Adipose tissue (tissue), 3 donors: ENCODE measurements around the gene ST3GAL5. TPM values are rescaled to one million over a fixed set of nuclear protein-coding genes. Genes with fewer than 3 reads are reported as not detected.

Source experiments
- H3K27ac ChIP-seq: one replicate; pipeline ENCODE4 v1.5.1; 2013; ENCODE audit warnings: low read depth, low read length
- WGBS, 3 donors: extraction: QIAGEN DNeasy Blood & Tissue Kit; methylation state at CpG; one replicate each; pipeline ENCODE4 v1.1.7; 2013; 5-methylcytosine and 5-hydroxymethylcytosine counted together
- polyA plus RNA-seq, 3 donors: library from polyadenylated mRNA; stranded (reverse); fragments of 200-250 nt; gene quantifications; one replicate each; pipeline ENCODE4 v1.2.3, GENCODE V29; 2013
- donor health status: healthy with polysubstance abuse.
- donor health status: Bipolar disorder and iron deficiency.
- donor health status: healthy.

ST3GAL5 gene
- polyA plus RNA-seq, 3 donors: 3.3 to 26.5 (median 24.7) TPM

DNA sequence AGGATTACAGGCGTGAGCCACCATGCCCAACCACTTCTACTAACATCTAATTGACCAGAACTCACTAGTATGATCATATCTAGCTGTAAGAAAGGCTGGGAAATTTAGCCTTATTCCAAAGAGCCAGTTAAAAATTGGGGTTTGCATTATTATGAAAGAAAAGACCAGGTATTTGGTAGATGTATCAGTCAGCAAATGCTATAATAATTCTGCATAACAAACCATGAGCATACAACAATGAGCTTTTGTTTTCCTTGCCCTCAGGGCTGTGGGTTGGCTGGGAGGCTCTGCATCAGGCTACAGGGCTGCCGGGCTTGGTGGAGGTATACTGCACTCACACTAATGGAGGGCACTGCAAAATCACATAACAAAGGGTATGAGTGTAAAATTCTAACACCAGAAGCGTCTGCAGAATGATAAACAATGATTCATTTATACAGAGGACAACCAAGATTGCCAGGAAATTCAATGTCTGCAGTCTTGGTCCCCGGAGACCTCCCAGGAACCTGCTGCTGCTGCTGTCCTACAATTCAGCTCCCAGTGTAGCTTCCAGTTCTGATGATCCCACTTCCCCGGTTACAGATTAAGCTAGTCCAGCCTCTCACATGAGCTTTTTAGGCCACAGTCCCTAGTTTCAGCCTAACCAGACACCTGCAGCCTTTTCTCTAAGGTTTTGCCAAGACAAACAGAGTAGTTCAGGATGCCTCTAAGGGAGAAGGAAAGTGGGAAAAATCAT lies 32.2 kb upstream of the ST3GAL5 start:
- H3K27ac ChIP-seq: no peak overlapping the region
- 52 to 62% (median 59%) methylated on average over 5 of the region's 5 CpGs for WGBS, 3 donors

DNA sequence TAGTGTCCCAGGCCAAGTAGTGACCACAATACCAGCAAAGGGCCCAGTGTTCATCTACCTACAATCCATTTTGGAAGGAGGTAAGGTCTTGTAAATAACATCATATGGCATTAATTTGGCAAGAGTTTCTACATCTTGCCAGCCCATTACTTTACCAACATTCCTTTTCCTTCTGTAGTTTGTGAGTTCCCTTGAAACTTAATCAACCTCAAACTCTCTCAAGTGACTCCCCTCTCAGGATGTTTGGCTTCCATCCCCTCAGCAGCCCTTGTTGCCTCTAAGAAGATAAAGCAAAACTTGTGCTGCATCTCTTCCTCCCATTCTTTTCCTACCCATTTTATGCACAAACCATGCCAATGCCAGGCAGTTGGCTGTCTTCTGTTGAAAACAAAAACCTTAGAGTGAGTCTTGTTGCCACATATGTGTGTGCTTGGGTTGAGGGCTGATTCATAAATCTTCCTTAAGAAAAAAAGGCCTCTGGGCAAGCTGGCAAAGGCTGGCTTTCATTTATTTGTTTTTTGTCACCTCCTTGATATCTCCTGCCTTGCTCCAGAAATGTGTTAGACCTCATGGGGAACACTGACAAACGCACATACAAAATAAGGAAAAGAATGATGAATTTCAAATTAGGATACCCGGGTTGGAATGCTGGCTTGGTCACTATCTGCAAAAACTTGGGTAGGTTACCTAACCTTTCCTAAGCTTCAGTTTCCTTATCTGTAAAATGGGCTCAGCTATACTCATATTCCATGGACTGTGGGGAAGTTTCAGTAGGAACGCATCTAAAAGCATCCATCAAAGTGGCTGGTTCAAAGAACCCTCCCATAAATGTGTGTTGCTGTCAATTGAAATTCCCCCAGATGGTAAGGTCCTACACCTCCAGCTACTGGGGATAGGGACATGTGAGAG lies 29.4 kb upstream of the ST3GAL5 start:
- H3K27ac ChIP-seq: no peak overlapping the region
- WGBS, 3 donors: 58 to 76% (median 73%) methylated on average over 3 of the region's 3 CpGs

DNA sequence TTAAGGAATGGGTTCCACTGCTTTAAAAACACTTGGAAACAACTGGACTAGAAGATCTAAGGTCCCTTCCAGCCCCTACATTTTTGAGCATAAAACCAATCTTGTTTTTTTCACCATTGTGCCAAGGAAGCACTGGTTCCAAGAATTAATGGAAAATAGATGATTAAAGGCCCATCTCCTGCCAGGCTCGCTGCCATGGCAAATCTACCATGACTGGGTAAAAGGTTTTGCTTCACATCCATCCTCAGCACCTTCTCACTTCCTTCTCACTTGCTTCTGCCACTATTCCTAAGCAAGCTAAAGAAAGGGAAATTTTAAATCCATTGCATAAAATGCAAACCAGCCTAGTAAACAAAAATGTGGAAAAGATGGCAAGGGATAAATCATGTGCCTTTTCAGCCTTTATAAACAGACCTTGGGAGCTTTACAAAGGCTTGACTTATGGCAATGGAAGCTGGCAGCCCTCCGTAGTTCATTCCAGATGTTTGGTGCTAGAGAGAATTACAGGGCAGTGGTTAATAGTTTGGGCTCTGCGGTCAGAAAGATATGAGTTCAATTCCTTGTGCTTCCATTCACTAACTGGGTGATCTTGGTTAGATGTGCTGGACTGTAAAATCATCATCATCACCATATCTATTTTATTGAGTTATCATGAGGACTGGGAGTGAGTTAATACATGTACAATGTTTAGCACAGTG lies 27.0 kb upstream of the ST3GAL5 start:
- no peak overlapping the region for H3K27ac ChIP-seq
- WGBS, 3 donors: 80 to 84% (median 81%) methylated on average over 3 of the region's 3 CpGs

DNA sequence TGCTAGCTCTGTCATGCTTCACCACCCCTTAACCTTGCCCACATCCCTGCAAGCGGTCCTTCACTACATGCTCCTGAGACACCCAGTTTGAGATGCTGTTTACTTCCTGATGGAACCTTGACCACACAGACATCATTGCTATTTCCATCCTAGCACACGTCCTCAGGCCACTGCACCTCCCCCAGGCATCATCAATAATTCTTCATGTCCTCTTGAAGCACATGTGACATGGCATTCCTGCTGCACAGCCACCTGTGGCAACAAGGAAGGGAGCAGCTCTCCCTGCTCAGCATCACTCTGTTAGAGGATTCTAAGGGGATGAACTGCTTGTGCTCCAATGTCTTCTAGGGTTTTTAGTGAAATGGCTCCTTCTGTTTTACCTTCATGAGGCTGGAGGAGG lies 26.1 kb upstream of the ST3GAL5 start:
- H3K27ac ChIP-seq: no peak overlapping the region
- WGBS, 3 donors: 48 to 71% (median 63%) methylated on average over 2 of the region's 2 CpGs

DNA sequence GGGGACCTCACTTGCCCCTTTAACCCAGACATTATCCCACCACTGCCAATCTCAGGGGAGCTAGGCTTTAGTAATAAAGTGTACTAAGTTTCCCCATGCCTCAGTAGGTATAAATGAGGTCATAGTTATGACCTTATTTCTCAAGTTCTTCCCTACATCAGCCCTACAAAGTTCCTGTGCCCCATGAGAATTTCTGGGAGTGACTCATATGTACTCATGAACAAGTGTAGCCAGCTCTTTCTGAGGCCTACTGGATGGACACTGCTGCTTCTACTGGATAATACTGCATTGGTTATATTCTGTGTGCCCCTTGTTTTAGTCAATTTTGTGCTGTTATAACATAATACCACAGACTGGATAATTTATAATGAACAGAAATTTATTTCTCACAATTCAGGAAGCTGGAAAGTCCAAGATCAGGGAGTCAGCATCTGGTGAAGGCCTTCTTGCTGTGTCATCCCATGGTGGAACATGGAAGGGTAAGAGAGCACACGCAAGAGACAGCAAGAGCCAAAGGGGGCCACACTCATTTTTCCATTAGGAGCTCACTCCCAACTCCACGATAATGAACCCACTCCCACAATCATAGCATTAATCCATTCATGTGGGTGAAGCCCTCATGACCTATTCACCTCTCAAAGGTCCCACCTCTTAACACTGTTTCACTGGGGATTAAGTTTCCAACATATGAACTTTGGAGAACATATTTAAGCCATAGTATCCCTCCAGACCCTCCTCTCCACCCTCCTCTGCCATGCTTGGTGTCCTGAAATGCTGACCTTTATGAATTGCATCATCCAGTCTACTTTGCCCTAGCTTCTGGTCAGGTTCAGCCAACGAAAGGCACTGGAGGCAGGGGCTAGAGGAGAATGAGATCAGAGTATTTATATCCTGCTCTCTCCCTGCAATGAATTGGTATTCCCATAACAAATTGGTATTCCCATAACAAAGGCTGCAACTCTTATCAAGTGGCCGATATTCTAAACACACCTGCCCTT lies 25.4 kb upstream of the ST3GAL5 start:
- WGBS, 3 donors: 70 to 91% (median 85%) methylated on average over 4 of the region's 4 CpGs
- H3K27ac ChIP-seq: no peak overlapping the region

DNA sequence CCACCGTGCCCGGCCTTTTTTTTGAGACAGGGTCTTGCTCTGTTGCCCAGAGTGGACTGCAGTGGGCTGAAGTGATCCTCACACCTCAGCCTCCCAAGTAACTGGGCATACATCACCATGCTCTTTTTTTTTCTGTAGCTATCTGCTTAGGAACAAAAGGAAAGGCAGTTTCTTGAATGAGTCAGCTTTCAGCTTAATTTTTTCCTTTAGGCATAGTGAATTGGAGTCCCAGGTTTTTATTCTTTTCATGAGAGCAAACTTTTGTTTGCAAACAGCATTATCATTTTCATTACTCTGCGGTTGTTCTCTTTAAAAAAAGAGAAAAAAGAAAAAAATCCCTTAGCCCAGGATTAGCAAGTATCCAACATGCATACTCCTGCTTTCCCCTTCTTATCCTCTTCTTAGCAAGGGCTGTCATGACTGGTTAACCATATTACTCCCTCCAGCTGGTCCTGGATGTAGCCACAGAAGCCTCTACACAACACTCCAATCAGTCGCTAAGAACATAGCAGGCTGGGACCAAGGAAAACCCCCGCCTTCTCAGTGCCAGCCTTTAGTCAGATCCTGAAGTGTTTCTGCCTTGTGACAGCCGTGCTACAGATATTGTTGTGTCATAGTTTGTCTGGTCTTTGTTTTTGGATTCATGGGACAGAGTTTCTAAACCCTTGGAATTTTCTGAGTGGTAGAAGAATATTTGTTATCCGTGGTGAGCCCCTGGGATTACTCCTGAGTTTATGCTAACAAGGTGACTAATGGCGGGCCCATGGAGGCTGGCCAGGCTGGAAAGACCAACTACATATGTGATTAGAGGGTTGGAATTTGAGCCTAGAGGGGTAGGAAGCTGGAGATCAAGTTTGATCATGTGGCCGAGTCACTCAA lies 23.3 kb upstream of the ST3GAL5 start:
- peak overlapping the region; percentile 29 for H3K27ac ChIP-seq
- 73 to 83% (median 74%) methylated on average over 9 of the region's 9 CpGs for WGBS, 3 donors

DNA sequence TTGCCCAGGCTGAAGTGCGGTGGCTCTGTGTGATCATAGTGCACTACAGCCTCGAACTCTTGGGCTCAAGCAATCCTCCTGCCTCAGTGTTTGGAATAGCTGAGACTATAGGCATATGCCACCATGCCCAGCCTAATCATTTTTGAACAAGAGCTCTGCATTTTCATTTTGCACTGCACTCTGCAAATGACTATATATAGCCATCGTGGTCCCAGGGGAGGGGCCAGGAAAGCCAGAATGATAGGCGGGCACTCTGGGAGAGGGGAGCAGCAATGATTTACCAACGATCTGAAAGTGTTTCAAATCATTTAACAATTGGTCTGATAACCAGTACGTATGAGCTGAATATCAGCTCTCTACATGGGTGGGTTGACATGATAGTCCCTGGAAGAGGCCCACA lies 22.3 kb upstream of the ST3GAL5 start:
- no peak overlapping the region for H3K27ac ChIP-seq
- 62 to 74% (median 72%) methylated on average over 6 of the region's 6 CpGs for WGBS, 3 donors

DNA sequence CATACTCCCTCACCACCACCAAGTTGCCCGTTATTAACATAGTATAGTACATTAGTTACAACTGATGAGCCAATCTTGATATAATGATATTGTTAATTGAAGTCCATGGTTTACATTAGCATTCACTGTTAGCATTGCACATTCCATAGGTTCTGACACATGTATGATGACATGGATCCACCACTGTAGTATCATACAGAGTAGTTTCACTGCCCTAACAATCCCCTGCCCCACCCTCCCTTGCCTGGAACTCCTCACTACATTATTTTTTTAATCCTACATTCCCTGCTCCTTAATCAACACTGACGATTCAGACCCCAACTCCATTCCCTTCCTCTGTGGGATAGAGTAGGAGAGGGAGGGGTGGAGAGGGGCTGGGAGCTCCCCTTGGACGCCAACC lies 20.2 kb upstream of the ST3GAL5 start:
- H3K27ac ChIP-seq: no peak overlapping the region
- 84 to 98% (median 88%) methylated on average over 3 of the region's 3 CpGs for whole genome bisulfite sequencing, 3 donors

DNA sequence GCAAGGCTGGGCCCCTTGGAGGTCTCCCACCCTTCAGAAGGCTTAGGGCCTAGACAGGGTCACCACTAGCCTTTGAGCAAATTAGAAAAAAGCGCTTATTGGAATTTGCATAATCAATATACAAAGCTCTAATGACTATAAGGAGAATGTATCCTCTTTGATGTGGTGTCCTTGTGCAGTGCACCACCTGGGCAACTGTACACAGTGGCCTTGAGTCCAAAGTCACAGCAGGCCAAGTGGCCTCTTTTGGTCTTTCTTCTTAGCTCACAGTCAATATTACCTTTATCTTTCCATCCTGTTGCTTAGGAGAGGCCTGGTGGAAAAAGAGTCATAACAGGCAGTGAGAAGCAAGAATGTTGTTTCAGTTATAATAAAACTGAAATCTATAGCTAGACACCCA lies 19.7 kb upstream of the ST3GAL5 start:
- no peak overlapping the region for H3K27ac ChIP-seq
- WGBS, 3 donors: 86 to 98% (median 97%) methylated on average over 1 of the region's 1 CpG

DNA sequence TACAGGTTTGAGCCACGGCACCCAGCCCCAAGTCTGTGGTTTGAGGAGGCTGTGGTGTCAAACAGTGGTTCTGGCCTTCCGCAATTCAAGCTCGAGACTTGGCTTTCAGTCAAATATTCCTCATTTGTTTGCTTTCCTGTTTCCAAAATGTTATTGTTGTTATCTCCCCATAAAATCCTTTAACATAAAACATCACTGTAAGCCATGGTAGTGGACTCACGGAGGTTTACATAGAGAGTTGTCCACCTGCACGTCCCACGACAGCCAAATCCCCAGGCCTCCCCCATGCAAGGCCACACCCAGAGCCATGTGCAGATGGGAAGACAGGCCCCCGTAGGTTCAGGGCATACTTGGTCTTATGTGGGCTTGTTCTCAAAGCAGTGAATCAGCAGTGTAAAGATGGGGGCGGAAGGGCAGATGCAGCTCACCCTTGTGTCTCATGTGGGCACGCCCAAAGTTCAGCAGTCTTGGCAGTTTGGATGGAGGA lies 18.9 kb upstream of the ST3GAL5 start:
- WGBS, 3 donors: 38 to 87% (median 47%) methylated on average over 9 of the region's 9 CpGs
- H3K27ac ChIP-seq: no peak overlapping the region

DNA sequence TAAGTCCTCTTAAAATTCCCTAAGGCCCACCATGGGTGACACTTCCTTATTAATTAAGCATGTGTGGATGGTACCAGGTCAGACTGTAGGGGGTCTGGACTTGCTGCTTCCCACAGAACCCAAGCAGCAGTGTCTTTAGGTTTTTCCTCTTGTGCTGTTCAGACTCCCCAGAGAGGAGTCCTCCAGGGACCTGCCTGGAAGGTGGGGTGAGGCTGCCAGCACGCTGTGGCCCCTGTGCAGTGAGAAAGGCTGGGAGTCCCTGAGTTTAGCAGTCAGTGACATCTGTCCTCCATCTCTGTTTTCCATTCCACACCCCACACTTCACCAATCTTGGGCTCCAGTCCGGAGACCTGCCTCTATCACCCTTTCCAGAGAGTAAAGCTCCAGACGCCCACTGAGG lies 18.0 kb upstream of the ST3GAL5 start:
- H3K27ac ChIP-seq: no peak overlapping the region
- WGBS, 3 donors: 86 to 94% (median 91%) methylated on average over 3 of the region's 3 CpGs

DNA sequence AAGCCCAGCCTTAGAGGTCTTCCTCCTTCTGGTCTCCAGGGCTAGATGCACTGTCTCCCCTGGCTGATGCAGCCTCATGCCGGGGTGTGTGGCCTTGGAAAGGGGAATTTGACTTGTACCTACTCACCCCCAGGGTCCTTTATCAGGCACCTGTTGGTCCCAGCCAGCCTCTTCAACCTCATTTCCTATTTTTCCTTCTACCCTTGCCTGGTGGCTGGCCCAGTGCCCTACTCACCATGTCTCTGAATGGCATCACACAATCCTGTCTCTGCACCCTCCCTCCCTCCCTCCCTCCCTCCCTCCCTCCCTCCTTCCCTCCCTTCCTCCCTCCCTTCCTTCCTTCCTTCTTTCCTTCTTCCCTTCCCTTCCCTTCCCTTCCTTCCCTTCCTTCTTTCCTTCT lies 17.1 kb upstream of the ST3GAL5 start:
- no peak overlapping the region for H3K27ac ChIP-seq
- 67 to 69% (median 69%) methylated on average over 1 of the region's 1 CpG for WGBS, 3 donors

DNA sequence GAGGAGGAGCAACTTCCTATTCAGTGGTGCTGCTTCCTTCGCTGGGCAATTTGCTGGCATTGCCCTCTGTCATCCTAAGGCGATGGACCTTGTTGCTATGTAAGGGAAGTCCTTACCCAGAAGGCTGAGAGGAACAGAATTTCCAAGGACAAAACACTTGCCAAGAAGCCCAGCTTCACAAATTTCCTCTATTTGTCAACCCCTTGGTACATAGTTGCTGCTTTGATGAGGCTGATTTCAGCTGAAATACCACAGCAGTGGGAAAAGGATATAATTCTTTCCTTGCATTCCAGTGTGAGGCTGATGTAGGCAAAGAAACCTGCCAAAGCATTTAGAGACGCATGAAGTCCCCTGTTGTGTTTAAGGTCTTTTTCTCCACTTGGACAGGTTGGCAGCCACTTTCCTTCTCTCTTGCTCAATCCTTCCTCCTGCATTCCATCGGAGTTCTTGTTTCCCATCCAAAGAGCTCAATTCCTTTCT lies 16.4 kb upstream of the ST3GAL5 start:
- 35 to 64% (median 36%) methylated on average over 4 of the region's 4 CpGs for WGBS, 3 donors
- H3K27ac ChIP-seq: no peak overlapping the region

DNA sequence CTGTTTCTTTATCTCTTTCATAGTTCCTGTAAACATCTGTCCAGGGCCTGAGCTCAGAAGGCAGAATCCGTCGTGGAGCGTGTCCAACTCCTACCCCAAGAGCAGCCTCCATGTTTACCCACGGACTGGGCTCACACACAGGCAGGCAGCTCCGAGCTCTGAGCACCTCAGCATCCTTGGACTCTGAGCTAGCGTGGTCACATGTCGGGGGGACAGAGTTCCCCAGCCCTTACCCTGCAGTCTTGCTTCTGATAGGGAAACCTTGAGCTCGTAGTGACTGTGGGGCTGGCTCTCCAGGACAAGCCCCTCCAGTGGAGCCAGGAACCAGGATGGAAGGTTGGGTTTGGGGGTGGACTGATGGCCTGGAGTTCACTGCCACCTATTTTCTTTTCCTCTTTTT lies 15.1 kb upstream of the ST3GAL5 start:
- 71 to 96% (median 94%) methylated on average over 8 of the region's 8 CpGs for WGBS, 3 donors
- no peak overlapping the region for H3K27ac ChIP-seq

DNA sequence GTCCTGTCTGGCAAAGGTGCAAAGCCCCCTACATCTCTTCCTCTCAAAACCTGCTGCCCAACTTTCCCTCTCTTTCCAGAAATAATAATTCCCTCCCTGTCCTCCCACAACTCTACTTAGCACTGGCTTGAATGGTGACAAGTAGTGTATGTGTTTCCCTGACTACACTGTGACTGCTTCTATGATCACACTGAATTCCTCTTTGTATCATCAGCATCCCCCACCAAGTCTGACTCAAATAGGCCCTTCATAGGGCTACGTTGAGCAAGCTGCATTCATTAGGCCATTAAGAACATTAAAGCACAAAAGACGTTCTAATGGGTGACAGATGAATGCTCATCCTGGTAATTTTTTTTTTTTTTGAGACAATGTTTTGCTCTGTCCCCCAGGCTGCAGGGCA lies 13.7 kb upstream of the ST3GAL5 start:
- H3K27ac ChIP-seq: no peak overlapping the region
- WGBS, 3 donors: 42 to 65% (median 52%) methylated on average over 2 of the region's 2 CpGs

DNA sequence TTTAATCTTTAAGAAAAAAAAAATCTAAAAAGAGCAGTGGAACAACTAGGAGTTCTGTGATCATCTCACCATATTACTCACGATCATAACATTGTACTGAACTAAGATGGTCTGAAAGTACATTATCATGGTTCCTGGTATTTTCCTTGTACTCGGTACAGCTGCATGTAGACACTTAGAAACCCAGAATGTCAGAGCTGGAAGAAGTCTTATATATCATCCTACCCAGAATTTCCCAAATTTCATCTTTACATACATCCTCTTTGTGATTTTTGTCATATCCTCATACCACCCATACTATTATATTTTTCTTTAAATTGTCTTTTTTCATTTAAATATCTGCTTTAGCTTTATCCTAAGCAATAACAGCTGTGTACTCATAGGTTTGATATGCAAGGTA lies 12.4 kb upstream of the ST3GAL5 start:
- no peak overlapping the region for H3K27ac ChIP-seq
- 45 to 71% (median 61%) methylated on average over 2 of the region's 2 CpGs for WGBS, 3 donors

DNA sequence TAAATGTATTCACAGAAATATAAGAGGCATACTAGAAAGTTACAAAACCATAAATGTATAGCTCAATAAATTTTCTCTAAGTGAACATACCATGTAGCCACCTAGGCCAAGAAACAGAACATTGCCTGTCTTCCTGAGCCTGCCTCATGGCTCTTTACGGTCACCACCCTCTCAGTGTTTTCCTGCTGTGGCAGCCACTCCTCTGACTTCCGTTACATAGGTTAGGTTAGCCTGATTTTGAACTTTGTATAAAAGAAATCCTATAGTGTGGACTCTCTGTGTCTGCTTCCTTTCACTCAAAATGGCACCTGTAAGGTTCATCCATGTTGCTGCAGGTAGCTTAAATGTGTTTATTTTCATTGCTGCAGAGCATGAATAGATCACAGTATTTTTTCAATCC lies 11.6 kb upstream of the ST3GAL5 start:
- no peak overlapping the region for H3K27ac ChIP-seq
- WGBS, 3 donors: 92 to 96% (median 95%) methylated on average over 2 of the region's 2 CpGs
